GM20431 (cell line): Measurements from ENCODE around the gene TNRC6C.

Experiments
- in situ Hi-C: fragments of 300-500 bp; cut with MseI, MboI; formaldehyde crosslinking; loops from one replicate; pipeline ENCODE4 v1.15.0; 2020; ENCODE audit warnings: low sequenced_read_pairs; ENCODE audit not compliant: unreplicated experiment

TNRC6C gene

GRCh38 chr17:77957857-77958715 lies at the start of gene TNRC6C:
TSS of gene TNRC6C (plus strand) at chr17:77958703. CDS start at chr17:78004207, 45,504 bp downstream.
- in situ Hi-C loops, result no loop called here

- in situ Hi-C loops, result no loop called here
These were observed 49.3 kb upstream of the TNRC6C start for GRCh38 chr17:77909236-77909635.

- in situ Hi-C loops, result no loop called here
These were observed 48.7 kb upstream of the TNRC6C start for GRCh38 chr17:77909816-77910215.

- in situ Hi-C loops, result no loop called here
These were observed 43.9 kb upstream of the TNRC6C start for GRCh38 chr17:77914385-77915254.

- in situ Hi-C loops, result no loop called here
These were observed 42.9 kb upstream of the TNRC6C start for GRCh38 chr17:77915594-77916021.

- in situ Hi-C loops, result no loop called here
These were observed 42.2 kb upstream of the TNRC6C start for GRCh38 chr17:77916264-77916663.

GRCh38 chr17:77916703-77917481 lies 41.6 kb upstream of the TNRC6C start:
- in situ Hi-C loops, result no loop called here

GRCh38 chr17:77919276-77919675 lies 39.2 kb upstream of the TNRC6C start:
- in situ Hi-C loops, result no loop called here

GRCh38 chr17:77923135-77923534 lies 35.4 kb upstream of the TNRC6C start:
- in situ Hi-C loops, result no loop called here

GRCh38 chr17:77923776-77924513 lies 34.6 kb upstream of the TNRC6C start:
- in situ Hi-C loops, result no loop called here

GRCh38 chr17:77924757-77925336 lies 33.7 kb upstream of the TNRC6C start:
- in situ Hi-C loops, result no loop called here

- in situ Hi-C loops, result no loop called here
These were observed 32.5 kb upstream of the TNRC6C start for GRCh38 chr17:77925831-77926543.

GRCh38 chr17:77926981-77927380 lies 31.5 kb upstream of the TNRC6C start:
- in situ Hi-C loops, result no loop called here

- in situ Hi-C loops, result no loop called here
These were observed 30.6 kb upstream of the TNRC6C start for GRCh38 chr17:77927777-77928518.

- in situ Hi-C loops, result no loop called here
These were observed 29.9 kb upstream of the TNRC6C start for GRCh38 chr17:77928519-77929179.

GRCh38 chr17:77929180-77929564 lies 29.3 kb upstream of the TNRC6C start:
- in situ Hi-C loops, result no loop called here

- in situ Hi-C loops, result no loop called here
These were observed 28.5 kb upstream of the TNRC6C start for GRCh38 chr17:77929871-77930436.
